Immature natural killer cell (primary cell): Measurements from ENCODE around the gene SCYGR6. TPM values are rescaled to one million over a fixed set of nuclear protein-coding genes. Genes with fewer than 3 reads are reported as not detected.

Source experiments
- DNase-seq, 3 donors: peaks; one replicate each; pipeline ENCODE4 v3.0.0; 2022; ENCODE audit warnings: mixed read lengths in 1 of 3
- H3K27ac Mint-ChIP-seq, 6 donors: one replicate each; pipeline ENCODE4 v1.8.0; 2020; ENCODE audit warnings: mixed read lengths in 6 of 6, mild to moderate bottlenecking in 5 of 6, inconsistent platforms in 4 of 6, moderate library complexity in 3 of 6
- H3K27me3 Mint-ChIP-seq, 3 donors: one replicate each; pipeline ENCODE4 v1.8.0; 2020 to 2021; ENCODE audit warnings: low read depth in 3 of 3, mild to moderate bottlenecking in 3 of 3, mixed read lengths in 3 of 3, moderate library complexity in 3 of 3, inconsistent platforms in 1 of 3
- H3K36me3 Mint-ChIP-seq, 3 donors: one replicate each; pipeline ENCODE4 v1.8.0; 2020; ENCODE audit warnings: mixed read lengths in 3 of 3, inconsistent platforms in 2 of 3, mild to moderate bottlenecking in 2 of 3
- H3K4me1 Mint-ChIP-seq, 2 donors: one replicate each; pipeline ENCODE4 v1.8.0; 2020; ENCODE audit warnings: inconsistent platforms in 2 of 2, mild to moderate bottlenecking in 2 of 2, mixed read lengths in 2 of 2, moderate library complexity in 1 of 2
- H3K4me3 Mint-ChIP-seq, 5 donors: one replicate each; pipeline ENCODE4 v1.8.0; 2020; ENCODE audit warnings: mild to moderate bottlenecking in 5 of 5, mixed read lengths in 5 of 5, inconsistent platforms in 3 of 5, moderate library complexity in 3 of 5
- H3K9me3 Mint-ChIP-seq, 6 donors: one replicate each; pipeline ENCODE4 v1.8.0; 2020; ENCODE audit warnings: mild to moderate bottlenecking in 6 of 6, mixed read lengths in 6 of 6, inconsistent platforms in 4 of 6, moderate library complexity in 3 of 6
- polyA plus RNA-seq, 3 donors: library from polyadenylated mRNA; unstranded; fragments of 300-500 nt; fragmentation: Illumina TruSeq; gene quantifications; one replicate each; pipeline ENCODE4 v1.2.3, GENCODE V29; 2021

SCYGR6 gene
- polyA plus RNA-seq, 3 donors from 2014 or later = not detected

- Mint-ChIP-seq H3K9me3 (peaks cover 0 to 3% (median 0%) of the 10 kb centered on the region in 6 donors), H3K27me3 (peaks cover 0 to 6% (median 4%) of the 10 kb centered on the region in 3 donors), H3K4me3 (no peak overlapping the region), H3K36me3 (no peaks in the 10 kb centered on the region), H3K27ac (no peak overlapping the region), H3K4me1 (no peaks in the 10 kb centered on the region)
- no peak for DNase-seq
Measured at GRCh38 chr2:227696990-227697679, 27.4 kb downstream of the SCYGR6 start.

GRCh38 chr2:227687189-227687588 is 37.4 kb downstream of the SCYGR6 start:
- Mint-ChIP-seq H3K27ac (no peak overlapping the region), H3K9me3 (peaks cover 0 to 5% (median 0%) of the 10 kb centered on the region in 6 donors), H3K36me3 (no peaks in the 10 kb centered on the region), H3K4me1 (no peaks in the 10 kb centered on the region), H3K4me3 (no peak overlapping the region), H3K27me3 (peaks cover 0 to 3% (median 2%) of the 10 kb centered on the region in 3 donors)
- no peak for DNase-seq

- no peaks in the 10 kb centered on the region for H3K4me1 Mint-ChIP-seq
- H3K9me3 Mint-ChIP-seq = no peaks in the 10 kb centered on the region
- H3K4me3 Mint-ChIP-seq = no peak overlapping the region
- H3K27ac Mint-ChIP-seq = no peak overlapping the region
- H3K36me3 Mint-ChIP-seq = no peaks in the 10 kb centered on the region
- DNase-seq = no peak
- peaks cover 0 to 3% (median 0%) of the 10 kb centered on the region in 3 donors for H3K27me3 Mint-ChIP-seq
Measured at GRCh38 chr2:227684258-227684657, 40.3 kb downstream of the SCYGR6 start.

- Mint-ChIP-seq H3K4me1 (no peaks in the 10 kb centered on the region), H3K27me3 (peaks cover 0 to 5% (median 2%) of the 10 kb centered on the region in 3 donors), H3K27ac (no peak overlapping the region), H3K36me3 (no peaks in the 10 kb centered on the region), H3K9me3 (no peaks in the 10 kb centered on the region), H3K4me3 (no peak overlapping the region)
- no peak for DNase-seq
Measured at GRCh38 chr2:227677928-227678327, 46.6 kb downstream of the SCYGR6 start.

- Mint-ChIP-seq H3K9me3 (no peaks in the 10 kb centered on the region), H3K36me3 (no peaks in the 10 kb centered on the region), H3K4me3 (no peak overlapping the region), H3K27ac (no peak overlapping the region), H3K4me1 (no peaks in the 10 kb centered on the region), H3K27me3 (peaks cover 2 to 10% (median 2%) of the 10 kb centered on the region in 3 donors)
- no peak for DNase-seq
Measured at GRCh38 chr2:227674485-227674884, 50.1 kb downstream of the SCYGR6 start.

Other genes with a start within 250 kb of the SCYGR6 start
- gene SCYGR2, start 125.9 kb downstream of the SCYGR6 start, polyA plus RNA-seq = not detected
- gene SCYGR3, start 109.9 kb downstream of the SCYGR6 start, polyA plus RNA-seq = not detected
- gene SCYGR4, start 107.3 kb downstream of the SCYGR6 start, polyA plus RNA-seq = not detected
- gene SCYGR5, start 58.0 kb downstream of the SCYGR6 start, polyA plus RNA-seq = not detected
- gene SLC19A3, start 6.7 kb downstream of the SCYGR6 start, polyA plus RNA-seq = not detected
- not detected for gene SCYGR7, start 3.6 kb upstream of the SCYGR6 start, polyA plus RNA-seq
- not detected for gene SCYGR8, start 21.1 kb upstream of the SCYGR6 start, polyA plus RNA-seq
- gene CCL20, start 89.1 kb upstream of the SCYGR6 start, polyA plus RNA-seq = 1 to 10 TPM in 1 of 3 donors, not detected in 2; 1.1 TPM
- not detected for gene DAW1, start 146.9 kb upstream of the SCYGR6 start, polyA plus RNA-seq